Measurements from ENCODE around the gene CAP2.

The CAP2 gene

DNA sequence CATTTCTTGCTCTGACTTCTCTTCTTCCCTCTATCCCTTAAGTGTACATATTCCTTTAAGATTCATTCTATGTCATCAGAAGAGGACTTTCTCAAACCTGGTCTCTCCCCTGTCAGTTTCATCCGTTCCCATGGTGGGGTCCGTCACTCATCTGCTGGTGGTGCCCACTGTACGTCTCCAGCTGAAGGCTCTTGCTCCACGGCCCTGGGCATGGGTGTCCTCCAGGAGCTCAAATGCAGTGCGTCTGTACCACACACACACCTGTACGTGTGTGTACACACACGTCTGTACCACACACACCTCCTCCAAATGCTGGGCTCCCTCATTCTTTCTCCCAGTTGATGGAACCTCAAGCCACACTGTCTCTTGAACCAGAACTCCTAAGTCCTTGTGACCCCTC lies 85.6 kb downstream of the CAP2 start:
- no peak for DNase-seq (ENCODE audit: low read depth)
- TF ChIP-seq, protein P1, sequence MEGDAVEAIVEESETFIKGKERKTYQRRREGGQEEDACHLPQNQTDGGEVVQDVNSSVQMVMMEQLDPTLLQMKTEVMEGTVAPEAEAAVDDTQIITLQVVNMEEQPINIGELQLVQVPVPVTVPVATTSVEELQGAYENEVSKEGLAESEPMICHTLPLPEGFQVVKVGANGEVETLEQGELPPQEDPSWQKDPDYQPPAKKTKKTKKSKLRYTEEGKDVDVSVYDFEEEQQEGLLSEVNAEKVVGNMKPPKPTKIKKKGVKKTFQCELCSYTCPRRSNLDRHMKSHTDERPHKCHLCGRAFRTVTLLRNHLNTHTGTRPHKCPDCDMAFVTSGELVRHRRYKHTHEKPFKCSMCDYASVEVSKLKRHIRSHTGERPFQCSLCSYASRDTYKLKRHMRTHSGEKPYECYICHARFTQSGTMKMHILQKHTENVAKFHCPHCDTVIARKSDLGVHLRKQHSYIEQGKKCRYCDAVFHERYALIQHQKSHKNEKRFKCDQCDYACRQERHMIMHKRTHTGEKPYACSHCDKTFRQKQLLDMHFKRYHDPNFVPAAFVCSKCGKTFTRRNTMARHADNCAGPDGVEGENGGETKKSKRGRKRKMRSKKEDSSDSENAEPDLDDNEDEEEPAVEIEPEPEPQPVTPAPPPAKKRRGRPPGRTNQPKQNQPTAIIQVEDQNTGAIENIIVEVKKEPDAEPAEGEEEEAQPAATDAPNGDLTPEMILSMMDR (conservative IDR thresholded peaks at IDR 0.05; ENCODE audit: low read depth, low read length), result no peak
- no peak overlapping the region for H3K4me3 ChIP-seq (ENCODE audit: low read length)

DNA sequence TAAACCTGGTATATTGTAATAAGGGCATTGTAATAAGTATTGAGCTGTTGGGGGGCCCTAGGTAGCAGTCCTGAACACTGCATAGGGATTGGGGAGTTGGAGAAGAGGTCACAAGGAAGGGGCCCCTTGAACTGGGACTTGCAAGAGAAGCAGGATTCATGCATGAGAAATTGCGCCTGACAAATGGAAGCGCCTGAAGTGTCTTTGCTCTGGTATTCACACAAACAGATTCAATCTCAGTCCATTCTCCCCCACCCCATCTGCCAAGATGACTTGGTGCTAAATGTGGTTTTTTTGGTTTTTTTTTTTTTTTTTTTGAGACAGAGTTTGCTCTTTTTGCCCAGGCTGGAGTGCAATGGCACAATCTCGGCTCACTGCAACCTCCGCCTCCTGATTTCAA lies 87.1 kb downstream of the CAP2 start:
- no peak for DNase-seq (ENCODE audit: low read depth)
- TF ChIP-seq, protein P1 (conservative IDR thresholded peaks at IDR 0.05; ENCODE audit: low read depth, low read length), result no peak
- no peak overlapping the region for H3K4me3 ChIP-seq (ENCODE audit: low read length)

DNA sequence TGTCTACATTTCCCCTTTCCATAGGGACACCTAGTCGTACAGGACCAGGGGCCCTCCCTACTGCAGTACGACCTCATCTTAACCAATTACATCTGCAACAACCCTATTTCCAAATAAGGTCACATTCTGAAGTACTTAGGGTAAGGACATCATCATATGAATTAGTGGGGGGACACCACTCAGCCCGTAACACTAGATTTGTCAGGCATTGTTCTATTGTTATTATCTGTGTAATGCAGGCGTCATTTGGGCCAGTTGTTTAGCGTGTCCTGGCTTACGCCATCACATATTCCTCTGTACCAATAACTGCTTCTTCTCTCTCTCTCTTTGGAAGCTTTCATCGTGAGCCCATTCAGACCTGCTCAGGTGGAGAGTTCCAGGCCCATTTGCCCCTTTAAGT lies 89.3 kb downstream of the CAP2 start:
- H3K4me3 ChIP-seq (ENCODE audit: low read length), result no peak overlapping the region
- no peak for DNase-seq (ENCODE audit: low read depth)
- TF ChIP-seq, protein P1 (conservative IDR thresholded peaks at IDR 0.05; ENCODE audit: low read depth, low read length), result no peak

- DNase-seq (ENCODE audit: low read depth), result no peak
- no peak overlapping the region for H3K4me3 ChIP-seq (ENCODE audit: low read length)
- TF ChIP-seq, protein P1 (conservative IDR thresholded peaks at IDR 0.05; ENCODE audit: low read depth, low read length), result no peak
Observed at GRCh38 chr6:17483391-17484016, 90.1 kb downstream of the CAP2 start.

DNA sequence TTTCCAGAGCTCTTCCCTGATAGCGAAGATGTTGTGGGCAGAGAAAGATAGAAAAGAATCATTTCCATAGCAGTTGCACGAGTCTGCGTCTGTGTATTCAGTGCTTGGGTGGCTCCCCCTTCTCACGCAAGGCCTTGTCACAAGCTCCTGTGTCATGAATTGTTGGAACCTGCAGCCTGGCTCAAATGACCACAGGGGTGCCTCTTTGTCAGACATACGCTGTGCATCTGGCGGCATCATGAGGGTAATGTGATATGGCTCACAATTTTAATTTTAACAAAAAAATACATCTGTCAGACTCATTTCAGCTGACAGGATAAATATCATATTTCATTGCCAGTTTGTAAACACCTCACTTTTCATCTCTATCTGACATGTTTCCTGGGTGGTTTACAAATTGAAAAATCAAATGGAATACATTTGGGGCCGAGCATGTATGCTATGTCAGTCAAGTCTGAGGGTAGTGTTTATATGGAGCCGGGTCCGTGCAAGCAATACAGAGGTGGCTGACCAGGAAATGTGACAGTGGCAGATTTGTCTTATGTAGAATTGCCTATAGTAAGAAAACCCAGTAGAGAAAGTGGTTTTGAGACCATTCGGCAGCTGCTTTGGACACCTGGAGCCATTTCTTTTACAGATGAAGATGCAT lies 90.9 kb downstream of the CAP2 start:
- TF ChIP-seq, protein P1 (conservative IDR thresholded peaks at IDR 0.05; ENCODE audit: low read depth, low read length), result no peak
- no peak overlapping the region for H3K4me3 ChIP-seq (ENCODE audit: low read length)
- DNase-seq (ENCODE audit: low read depth), result no peak

- no peak overlapping the region for H3K4me3 ChIP-seq (ENCODE audit: low read length)
- TF ChIP-seq, protein P1 (conservative IDR thresholded peaks at IDR 0.05; ENCODE audit: low read depth, low read length), result no peak
- DNase-seq (ENCODE audit: low read depth), result no peak
Observed at GRCh38 chr6:17485181-17485580, 91.8 kb downstream of the CAP2 start.

- DNase-seq (ENCODE audit: low read depth), result no peak
- TF ChIP-seq, protein P1 (conservative IDR thresholded peaks at IDR 0.05; ENCODE audit: low read depth, low read length), result no peak
- no peak overlapping the region for H3K4me3 ChIP-seq (ENCODE audit: low read length)
Observed at GRCh38 chr6:17485946-17486345, 92.6 kb downstream of the CAP2 start.

All from retinal pigment epithelial cell (primary cell).